Measurements from ENCODE around the gene COPZ1.
"Not testable (repeated sequence)": the region's sequence is repeated elsewhere in the genome, so short reads cannot be mapped to it uniquely, and the experiment has no call there.

The COPZ1 gene

DNA sequence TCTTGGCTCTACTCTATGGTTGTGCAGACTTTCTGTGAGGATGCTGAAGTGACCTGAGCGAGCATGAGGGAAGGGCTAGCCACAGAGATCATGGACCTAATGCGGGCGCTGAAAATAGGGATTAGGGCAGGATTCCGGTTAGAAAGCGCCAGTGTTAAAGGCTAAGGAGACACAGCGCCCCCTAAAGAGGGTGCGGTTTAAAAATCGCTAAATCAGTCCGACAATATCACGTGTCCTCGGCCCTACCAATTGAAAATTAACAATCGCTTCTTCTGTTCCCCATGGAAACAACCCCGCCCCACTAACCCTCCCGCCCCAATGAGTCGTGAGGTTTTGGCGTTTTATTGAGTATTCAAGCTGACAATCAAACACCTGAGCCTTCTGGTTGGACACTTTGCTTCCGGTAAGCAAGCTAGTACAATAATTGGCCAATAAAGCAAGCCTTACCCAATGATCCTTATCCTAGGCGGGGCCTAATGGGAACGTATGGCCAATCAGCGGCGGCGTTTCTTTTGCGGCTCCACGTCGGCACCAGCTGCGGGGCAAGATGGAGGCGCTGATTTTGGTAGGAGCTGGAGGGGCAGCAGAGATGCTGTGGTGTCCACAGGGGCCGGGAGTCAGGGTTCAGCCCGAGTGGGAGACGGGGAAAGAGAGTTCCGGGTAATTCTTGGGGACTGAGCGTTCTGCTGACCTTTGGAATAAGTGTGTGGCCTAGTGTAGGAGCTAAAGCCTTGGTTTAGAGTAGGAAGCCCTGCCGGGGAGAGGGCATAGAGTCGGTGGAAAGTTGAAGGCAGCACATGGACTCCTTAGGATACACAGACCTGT is at the start of gene COPZ1:
TSS of gene COPZ1 (plus strand) at position 515 of the 825 bp plus-strand sequence. CDS start at position 548, 33 bp downstream.
- DNase-seq (ENCODE audit: low spot score) = peak; percentile 98

- no peak for DNase-seq (ENCODE audit: low spot score)
These were observed 48.6 kb upstream of the COPZ1 start for GRCh38 chr12:54276368-54276767.

DNA sequence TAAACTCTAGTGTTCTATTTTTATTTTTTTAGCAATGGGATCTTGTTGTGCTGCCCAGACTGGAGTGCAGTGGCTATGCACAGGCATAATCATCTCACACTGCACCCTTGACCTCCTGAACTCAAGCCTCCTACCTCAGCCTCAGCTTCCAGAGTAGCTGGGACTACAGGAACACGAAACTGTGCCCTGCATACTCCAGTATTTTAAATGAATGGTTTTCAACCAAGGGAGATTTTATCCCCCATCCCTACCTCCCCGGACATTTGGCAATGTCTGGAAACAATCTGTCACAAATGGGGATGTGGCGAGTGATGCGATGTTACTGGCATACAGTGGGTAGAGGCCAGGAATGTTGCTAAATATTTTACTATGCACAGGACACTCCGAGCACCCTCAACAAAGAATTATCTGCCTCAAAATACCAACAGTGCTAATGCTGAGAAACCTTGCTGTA is 47.1 kb upstream of the COPZ1 start:
- no peak for DNase-seq (ENCODE audit: low spot score)

DNA sequence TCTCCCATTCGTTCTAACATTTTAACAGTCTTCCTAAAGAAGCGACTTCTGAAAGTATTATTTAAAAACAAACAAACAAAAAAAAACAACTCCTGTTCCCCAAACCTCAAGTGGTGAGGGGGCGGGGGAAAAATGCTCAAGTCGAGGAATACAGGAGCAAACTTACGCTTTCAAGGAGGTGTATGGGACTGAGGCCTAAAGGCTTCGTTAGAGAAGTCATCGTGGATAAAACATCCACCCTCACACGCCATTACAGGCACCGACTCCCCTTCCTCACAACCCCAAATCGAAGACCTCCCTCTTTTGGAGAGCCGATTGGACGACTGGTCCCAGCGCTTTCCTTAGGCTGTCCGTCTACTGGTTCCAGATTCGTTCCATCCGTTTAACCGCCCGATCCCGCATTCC is 45.7 kb upstream of the COPZ1 start:
- no peak for DNase-seq (ENCODE audit: low spot score)

DNA sequence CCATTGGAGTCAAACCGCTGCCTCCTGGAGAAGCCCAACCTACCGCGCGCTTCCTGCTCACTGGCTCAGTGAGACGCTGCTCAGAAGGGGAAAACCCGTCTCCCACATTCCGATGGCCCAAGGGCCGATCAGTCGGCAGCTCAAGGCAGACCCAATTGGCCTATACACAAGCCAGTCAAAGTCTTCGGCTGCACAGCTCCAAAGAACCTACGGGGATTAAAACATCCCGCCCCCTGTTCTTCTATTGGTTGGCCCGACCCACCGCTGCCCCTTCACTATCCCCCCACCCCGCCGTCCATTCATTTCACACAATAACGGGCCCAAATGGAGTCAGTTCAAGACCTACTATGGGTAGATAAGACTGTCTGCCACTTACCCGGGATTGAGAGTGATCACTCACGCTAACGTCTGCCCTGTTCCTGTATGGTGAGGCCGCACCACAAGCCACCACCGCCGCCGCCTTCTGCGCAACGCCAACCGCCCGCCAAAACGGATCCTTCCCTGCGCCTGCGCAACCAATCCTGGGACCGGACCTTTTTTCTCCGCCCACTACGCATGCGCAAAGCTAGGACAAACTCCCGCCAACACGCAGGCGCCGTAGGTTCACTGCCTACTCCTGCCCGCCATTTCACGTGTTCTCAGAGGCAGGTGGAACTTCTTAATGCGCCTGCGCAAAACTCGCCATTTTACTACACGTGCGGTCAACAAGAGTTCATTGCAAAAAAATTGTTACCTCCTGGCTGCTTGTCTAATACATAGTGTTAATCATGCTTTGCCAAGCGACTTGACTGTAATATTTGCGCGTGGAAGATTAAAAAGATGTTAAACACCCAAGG is 45.1 kb upstream of the COPZ1 start, which contains the start of gene CBX5:
TSS of gene CBX5 (minus strand) at position 491 of the 836 bp plus-strand sequence. CDS start 22,472 bp downstream, outside the sequence.
- peak; percentile 100 for DNase-seq (ENCODE audit: low spot score)

DNA sequence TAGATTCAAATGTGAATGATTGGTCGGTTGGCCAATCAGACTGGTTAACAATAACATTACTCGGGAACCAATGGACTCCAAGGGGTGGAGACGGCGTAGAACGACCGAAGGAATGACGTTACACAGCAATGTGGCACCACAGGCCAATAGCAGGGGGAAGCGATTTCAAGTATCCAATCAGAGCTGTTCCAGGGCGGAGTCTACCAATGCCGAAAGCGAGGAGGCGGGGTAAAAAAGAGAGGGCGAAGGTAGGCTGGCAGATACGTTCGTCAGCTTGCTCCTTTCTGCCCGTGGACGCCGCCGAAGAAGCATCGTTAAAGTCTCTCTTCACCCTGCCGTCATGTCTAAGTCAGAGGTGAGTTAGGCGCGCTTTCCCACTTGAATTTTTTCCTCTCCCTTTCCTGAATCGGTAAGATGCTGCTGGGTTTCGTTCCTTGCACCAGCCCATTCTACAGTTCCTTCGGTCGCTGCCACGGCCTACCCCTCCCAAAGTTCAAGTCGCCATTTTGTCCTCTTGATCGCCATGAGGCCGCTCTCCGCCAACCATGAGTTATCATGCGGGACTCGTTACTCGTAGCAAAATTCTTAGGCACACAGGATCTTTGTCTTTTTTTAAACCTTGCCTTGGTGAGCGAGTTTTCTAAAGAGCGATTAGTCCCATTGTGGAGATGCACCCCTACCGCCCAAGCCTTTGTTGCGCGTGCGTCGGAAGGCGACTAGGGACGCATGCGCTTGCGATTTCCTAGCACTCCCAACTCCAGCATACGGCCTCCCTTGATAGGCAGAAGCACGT is 44.3 kb upstream of the COPZ1 start, which contains the start of gene HNRNPA1:
TSS of gene HNRNPA1 (plus strand) at position 259 of the 793 bp plus-strand sequence. CDS start at position 341, 82 bp downstream.
- peak; percentile 100 for DNase-seq (ENCODE audit: low spot score)

DNA sequence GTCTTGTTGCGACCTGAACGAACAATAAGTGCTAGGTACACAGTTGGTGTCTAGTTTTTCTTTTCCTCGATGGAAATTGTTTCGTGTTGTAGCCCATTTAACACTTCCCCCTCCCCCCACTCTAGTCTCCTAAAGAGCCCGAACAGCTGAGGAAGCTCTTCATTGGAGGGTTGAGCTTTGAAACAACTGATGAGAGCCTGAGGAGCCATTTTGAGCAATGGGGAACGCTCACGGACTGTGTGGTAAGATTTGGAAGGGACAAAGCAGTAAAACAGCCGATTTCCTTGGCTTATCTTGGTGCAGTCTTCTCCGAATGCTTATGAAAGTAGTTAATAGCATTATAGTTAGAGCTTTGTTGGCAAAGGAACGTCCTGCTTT is 43.7 kb upstream of the COPZ1 start:
- not testable (repeated sequence) for DNase-seq (ENCODE audit: low spot score)

GRCh38 chr12:54281694-54282093 is 43.2 kb upstream of the COPZ1 start:
- not testable (repeated sequence) for DNase-seq (ENCODE audit: low spot score)

GRCh38 chr12:54282949-54283593 is 41.9 kb upstream of the COPZ1 start:
- no peak for DNase-seq (ENCODE audit: low spot score)

DNA sequence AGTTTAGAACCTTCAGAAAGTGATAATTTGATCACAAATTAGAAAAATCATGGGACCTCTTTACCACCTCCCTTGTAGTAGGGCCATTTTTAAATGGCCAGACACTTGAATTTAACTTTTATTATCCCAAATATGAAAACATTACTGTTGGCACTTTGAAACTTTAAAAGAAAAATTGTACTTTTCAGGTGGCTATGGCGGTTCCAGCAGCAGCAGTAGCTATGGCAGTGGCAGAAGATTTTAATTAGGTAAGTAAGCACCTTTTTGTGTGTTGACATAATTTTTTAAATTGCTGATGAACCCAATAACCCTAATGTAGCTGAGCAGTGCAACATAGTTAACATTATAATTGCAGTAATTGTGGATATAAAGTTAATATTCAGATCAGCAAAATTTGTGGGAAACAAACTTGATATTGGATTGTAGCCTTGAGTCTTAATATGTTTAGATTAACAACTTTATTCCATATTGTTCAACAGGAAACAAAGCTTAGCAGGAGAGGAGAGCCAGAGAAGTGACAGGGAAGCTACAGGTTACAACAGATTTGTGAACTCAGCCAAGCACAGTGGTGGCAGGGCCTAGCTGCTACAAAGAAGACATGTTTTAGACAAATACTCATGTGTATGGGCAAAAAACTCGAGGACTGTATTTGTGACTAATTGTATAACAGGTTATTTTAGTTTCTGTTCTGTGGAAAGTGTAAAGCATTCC is 40.7 kb upstream of the COPZ1 start:
- not testable (repeated sequence) for DNase-seq (ENCODE audit: low spot score)

DNA sequence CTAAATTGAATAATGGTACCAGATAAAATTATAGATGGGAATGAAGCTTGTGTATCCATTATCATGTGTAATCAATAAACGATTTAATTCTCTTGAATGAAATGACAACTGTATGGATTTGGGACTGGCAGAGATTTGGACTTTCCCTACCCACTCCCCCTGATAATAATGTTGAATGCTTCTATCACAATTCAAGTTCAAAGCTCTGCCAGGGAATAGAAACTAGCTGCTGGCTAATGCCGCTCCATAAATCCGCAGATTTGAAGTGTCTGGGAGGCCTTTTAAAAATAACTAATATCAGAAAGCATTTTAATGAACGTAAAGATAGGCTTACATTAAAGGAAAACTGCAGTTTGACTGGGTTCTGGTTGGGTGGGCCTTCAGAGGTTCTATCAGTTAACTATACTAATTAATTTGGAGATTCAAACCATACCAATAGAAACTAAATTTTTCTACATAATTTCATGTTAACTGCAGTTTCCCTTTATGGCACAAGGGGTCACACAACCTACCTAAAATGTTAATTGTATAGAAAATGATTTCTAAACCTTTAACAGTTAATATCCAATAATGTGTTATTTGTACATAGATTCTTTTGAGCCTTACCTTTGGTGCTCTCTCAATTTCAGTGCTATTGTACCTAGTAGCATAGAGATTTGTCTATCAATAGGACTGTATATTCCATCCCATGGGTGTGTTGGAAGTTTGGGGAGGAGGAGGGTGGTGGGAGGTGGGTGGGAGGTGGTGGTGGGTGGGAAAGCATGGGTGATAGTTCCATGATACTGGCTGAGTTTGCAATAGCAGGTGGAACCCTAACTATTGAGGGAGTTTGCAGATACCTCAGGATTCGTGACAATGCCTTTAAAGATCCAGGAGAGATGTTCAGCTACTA is 39.5 kb upstream of the COPZ1 start:
- DNase-seq (ENCODE audit: low spot score) = no peak

DNA sequence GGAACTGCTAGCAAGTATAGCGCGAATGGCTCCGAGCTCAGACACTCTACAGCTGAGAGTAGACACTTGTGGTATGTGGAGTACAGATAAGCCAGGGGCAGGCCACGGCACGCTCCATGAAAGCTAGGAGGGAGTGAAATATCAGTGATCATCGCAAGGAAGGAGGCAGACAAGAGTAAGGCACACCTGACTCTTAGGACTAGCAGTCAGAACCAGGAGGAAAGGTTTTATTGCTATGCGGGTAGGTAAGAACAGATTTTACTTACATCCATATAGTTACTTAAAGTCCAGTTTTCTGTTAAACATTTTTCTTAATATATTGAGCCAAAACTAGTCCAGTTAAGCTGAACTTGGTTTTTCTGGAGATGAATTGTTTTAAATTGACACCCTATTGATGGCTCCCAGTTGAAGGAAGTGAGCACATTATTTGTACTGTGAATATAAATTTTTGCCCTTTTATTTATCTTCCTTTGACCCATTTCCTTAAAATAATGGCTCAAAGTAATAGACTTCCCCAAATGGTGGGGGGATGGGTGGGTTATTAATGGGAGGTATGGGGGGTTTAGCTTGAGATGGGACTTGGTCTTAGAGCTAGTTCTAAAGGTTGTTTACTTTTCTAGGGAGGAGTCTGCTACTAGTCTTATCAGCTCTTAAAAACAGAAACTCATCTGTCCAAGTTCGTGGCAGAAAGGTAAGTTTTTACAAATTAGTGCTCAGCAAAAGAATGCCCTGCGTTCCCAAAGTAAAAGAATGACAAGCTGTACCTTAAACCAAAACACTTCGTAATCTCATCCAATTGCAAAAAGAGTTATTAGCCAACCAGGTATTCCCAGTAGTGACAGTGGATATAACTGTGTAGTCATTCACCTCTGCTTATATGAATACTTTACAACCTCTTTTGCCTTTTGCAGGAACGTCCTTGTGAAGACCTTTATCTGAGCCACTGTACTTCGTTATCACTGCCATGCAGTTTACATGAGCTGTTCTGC is 38.6 kb upstream of the COPZ1 start:
- DNase-seq (ENCODE audit: low spot score) = no peak

GRCh38 chr12:54287261-54288157 is 37.4 kb upstream of the COPZ1 start:
- DNase-seq (ENCODE audit: low spot score) = no peak

- no peak for DNase-seq (ENCODE audit: low spot score)
These were observed 32.6 kb upstream of the COPZ1 start for GRCh38 chr12:54292083-54292930.

DNA sequence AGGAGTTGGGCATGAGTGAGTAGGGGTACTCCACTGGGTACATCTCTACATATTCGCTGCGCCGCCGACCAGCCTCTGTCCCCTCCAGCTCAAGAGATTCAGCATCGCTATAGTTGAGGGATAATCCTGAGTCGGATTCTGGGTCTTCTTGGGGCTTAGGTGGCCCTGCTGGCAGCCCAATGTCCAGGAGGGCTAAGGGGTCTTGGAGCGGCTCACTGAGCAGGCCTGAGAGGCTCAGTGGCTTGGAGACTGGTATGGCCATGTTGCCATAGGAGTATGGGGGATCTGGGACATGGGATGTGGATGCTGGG is 32.0 kb upstream of the COPZ1 start:
- DNase-seq (ENCODE audit: low spot score) = no peak

DNA sequence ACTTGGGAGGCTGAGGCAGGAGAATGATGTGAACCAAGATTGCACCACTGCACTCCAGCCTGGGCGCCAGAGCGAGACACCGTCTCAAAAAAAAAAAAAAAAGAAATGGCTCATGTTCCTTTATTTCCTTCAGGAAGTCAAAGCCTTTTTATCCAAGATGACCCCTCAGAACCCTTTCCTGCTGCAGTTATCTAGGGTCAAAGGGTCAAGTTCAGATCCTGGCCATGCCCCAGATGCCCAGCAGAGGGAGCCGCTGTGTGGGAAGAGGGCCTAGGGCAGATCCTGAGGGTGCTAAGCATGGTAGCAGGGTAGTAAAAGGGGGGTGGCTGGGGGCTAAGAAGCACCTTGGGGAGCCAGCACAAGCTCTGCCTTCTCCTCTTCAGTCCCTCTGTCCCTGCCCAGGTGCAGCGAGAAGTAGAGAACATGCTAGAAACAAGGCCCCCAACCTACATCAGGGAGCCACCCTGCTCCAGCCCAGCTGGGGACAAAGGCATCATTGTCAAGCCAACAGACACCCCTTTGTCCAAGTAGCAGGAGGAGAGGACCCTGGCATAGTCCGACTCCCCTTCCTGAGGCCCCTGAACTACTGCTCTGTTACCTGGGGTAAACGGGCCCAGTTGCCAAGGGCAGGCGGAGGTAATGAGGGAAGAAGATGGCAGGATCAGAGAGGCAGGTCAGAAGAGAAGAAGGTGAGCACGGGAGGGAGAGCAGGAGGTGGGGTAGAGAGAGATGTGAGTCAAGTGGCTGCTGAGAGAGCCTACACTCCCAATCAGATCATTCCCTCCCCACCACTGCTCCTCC is 30.6 kb upstream of the COPZ1 start:
- peak; percentile 77 for DNase-seq (ENCODE audit: low spot score)

Data from Ammon's horn (tissue), 1 donor.